Epithelial cell of prostate (primary cell): ENCODE results near the gene YEATS2.
A peak's percentile ranks its signal among the peaks of the same experiment; 100 is the strongest.

Source experiments
- DNase-seq: peaks from one replicate; pipeline ENCODE4 v3.0.0-alpha.2; 2011; ENCODE audit warnings: low read depth, low spot score
- H3K27ac ChIP-seq: fragments of 450-650 bp; 2 replicates; pipeline ENCODE4 v1.5.1; 2017; ENCODE audit warnings: mild to moderate bottlenecking

YEATS2 gene

GRCh38 chr3:183826448-183827250 lies 129.1 kb downstream of the YEATS2 start:
- no peak for DNase-seq
- peak overlapping the region; percentile 0 for H3K27ac ChIP-seq

- H3K27ac ChIP-seq = no peak overlapping the region
- DNase-seq = no peak
These were observed 130.4 kb downstream of the YEATS2 start for GRCh38 chr3:183827809-183828537.

- H3K27ac ChIP-seq = no peak overlapping the region
- DNase-seq = no peak
These were observed 130.9 kb downstream of the YEATS2 start for GRCh38 chr3:183828538-183828870.

- H3K27ac ChIP-seq = no peak overlapping the region
- DNase-seq = no peak
These were observed 131.9 kb downstream of the YEATS2 start for GRCh38 chr3:183829466-183829865.

GRCh38 chr3:183830187-183830586 lies 132.6 kb downstream of the YEATS2 start:
- DNase-seq = no peak
- no peak overlapping the region for H3K27ac ChIP-seq

GRCh38 chr3:183833516-183833915 lies 135.9 kb downstream of the YEATS2 start:
- H3K27ac ChIP-seq = no peak overlapping the region
- no peak for DNase-seq

- no peak for DNase-seq
- no peak overlapping the region for H3K27ac ChIP-seq
These were observed 139.8 kb downstream of the YEATS2 start for GRCh38 chr3:183837390-183837789.

- H3K27ac ChIP-seq = no peak overlapping the region
- DNase-seq = no peak
These were observed 140.3 kb downstream of the YEATS2 start for GRCh38 chr3:183837894-183838293.

- H3K27ac ChIP-seq = no peak overlapping the region
- DNase-seq = no peak
These were observed 142.2 kb downstream of the YEATS2 start for GRCh38 chr3:183839751-183840150.

- peak; percentile 60 for DNase-seq
- peak overlapping the region; percentile 68 for H3K27ac ChIP-seq
These were observed 147.0 kb downstream of the YEATS2 start for GRCh38 chr3:183844606-183845005.

- H3K27ac ChIP-seq = peak overlapping the region; percentile 68
- no peak for DNase-seq
These were observed 147.5 kb downstream of the YEATS2 start for GRCh38 chr3:183845090-183845489.

GRCh38 chr3:183845608-183846288 lies 148.2 kb downstream of the YEATS2 start:
- peak overlapping the region; percentile 68 for H3K27ac ChIP-seq
- DNase-seq = peak; percentile 5

- no peak overlapping the region for H3K27ac ChIP-seq
- no peak for DNase-seq
These were observed 156.9 kb downstream of the YEATS2 start for GRCh38 chr3:183854318-183855035.

GRCh38 chr3:183857863-183858262 lies 160.3 kb downstream of the YEATS2 start:
- DNase-seq = no peak
- H3K27ac ChIP-seq = no peak overlapping the region
